Parathyroid adenoma (tissue), 2 donors: ENCODE results near the gene FNBP1.

Experiments used
- H2AFZ ChIP-seq: fragments of 300-600 bp; sonication (generic); one replicate; pipeline ENCODE4 v1.7.0; 2017; ENCODE audit warnings: antibody characterized with exemption, mild to moderate bottlenecking
- H3K27ac ChIP-seq: fragments of 300-600 bp; sonication (generic); one replicate; pipeline ENCODE4 v1.7.0; 2017
- H3K27me3 ChIP-seq: fragments of 300-600 bp; sonication (generic); one replicate; pipeline ENCODE4 v1.7.0; 2017; ENCODE audit warnings: low read length; ENCODE audit not compliant: control insufficient read depth, insufficient read depth
- H3K36me3 ChIP-seq: fragments of 300-600 bp; sonication (generic); one replicate; pipeline ENCODE4 v1.7.0; 2017; ENCODE audit warnings: low read length; ENCODE audit not compliant: control insufficient read depth, insufficient read depth
- H3K4me1 ChIP-seq: fragments of 300-600 bp; sonication (generic); one replicate; pipeline ENCODE4 v1.7.0; 2017; ENCODE audit warnings: control low read depth
- H3K4me2 ChIP-seq: fragments of 300-600 bp; sonication (generic); one replicate; pipeline ENCODE4 v1.7.0; 2017; ENCODE audit warnings: low read length
- H3K4me3 ChIP-seq: fragments of 300-600 bp; sonication (generic); one replicate; pipeline ENCODE4 v1.7.0; 2017; ENCODE audit warnings: low read depth, low read length
- H3K79me2 ChIP-seq: fragments of 300-600 bp; sonication (generic); one replicate; pipeline ENCODE4 v1.7.0; 2017; ENCODE audit warnings: control low read depth
- H3K9ac ChIP-seq: fragments of 300-600 bp; sonication (generic); one replicate; pipeline ENCODE4 v1.7.0; 2017; ENCODE audit warnings: mild to moderate bottlenecking
- H3K9me3 ChIP-seq: fragments of 300-600 bp; sonication (generic); one replicate; pipeline ENCODE4 v1.7.0; 2017; ENCODE audit warnings: low read length; ENCODE audit not compliant: control insufficient read depth
- TF ChIP-seq, protein P1 (sequence below): fragments of 300-600 bp; sonication (generic); IDR thresholded peaks from one replicate; pipeline ENCODE4 v1.7.0; 2017; ENCODE audit warnings: antibody characterized with exemption, mild to moderate bottlenecking
- donor health status: primary hyperparathyroidism.

Gene FNBP1

DNA sequence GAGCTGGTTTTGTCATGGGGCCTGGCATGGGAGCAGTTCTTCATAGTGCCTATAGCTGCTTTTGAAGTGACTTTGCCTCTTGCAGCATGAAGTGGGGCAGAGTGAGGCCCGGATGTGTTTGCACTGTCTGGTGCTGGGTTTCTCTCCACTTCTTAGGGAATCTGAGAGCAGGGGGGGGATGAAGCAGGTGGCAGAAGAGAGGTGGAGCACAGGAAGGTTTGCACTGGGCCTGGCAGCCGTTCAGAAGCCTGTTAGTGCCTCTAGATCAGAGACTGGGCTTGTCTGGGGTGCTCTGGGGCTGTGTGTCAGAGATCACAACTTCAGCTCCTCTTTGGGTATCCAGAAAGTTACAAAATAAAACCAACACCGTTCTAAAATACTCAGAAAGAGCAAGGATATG, 189.4 kb downstream of the FNBP1 start:
- H3K9me3 ChIP-seq = no peaks in the 10 kb centered on the region
- no peak overlapping the region for H3K9ac ChIP-seq
- no peak overlapping the region for H3K4me2 ChIP-seq
- H3K27ac ChIP-seq = no peak overlapping the region
- no peaks in the 10 kb centered on the region for H3K4me1 ChIP-seq
- no peaks in the 10 kb centered on the region for H3K36me3 ChIP-seq
- no peaks in the 10 kb centered on the region for H3K27me3 ChIP-seq
- H3K79me2 ChIP-seq = no peaks in the 10 kb centered on the region
- H2AFZ ChIP-seq = no peak overlapping the region
- TF ChIP-seq, protein P1, sequence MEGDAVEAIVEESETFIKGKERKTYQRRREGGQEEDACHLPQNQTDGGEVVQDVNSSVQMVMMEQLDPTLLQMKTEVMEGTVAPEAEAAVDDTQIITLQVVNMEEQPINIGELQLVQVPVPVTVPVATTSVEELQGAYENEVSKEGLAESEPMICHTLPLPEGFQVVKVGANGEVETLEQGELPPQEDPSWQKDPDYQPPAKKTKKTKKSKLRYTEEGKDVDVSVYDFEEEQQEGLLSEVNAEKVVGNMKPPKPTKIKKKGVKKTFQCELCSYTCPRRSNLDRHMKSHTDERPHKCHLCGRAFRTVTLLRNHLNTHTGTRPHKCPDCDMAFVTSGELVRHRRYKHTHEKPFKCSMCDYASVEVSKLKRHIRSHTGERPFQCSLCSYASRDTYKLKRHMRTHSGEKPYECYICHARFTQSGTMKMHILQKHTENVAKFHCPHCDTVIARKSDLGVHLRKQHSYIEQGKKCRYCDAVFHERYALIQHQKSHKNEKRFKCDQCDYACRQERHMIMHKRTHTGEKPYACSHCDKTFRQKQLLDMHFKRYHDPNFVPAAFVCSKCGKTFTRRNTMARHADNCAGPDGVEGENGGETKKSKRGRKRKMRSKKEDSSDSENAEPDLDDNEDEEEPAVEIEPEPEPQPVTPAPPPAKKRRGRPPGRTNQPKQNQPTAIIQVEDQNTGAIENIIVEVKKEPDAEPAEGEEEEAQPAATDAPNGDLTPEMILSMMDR = no peak
- no peak overlapping the region for H3K4me3 ChIP-seq

DNA sequence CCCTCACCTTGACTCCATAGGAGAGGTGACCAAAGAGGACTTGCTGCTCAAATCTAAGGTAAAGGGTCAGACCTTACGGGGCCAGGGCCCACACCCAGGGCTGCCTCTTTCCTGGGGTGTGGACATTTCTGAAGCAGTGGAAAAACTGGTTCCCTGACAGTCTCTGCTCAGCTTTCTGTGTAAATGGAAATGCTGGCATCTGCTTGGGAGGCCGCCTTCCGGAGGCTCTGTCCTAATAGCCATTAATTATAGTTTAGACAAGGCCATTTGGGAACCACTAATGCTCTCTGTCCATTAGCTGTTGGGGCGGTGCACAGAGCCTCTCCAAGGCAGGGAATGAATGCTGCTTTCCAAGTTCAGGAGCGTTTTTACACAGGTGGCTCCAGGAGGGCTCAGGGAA, 190.4 kb downstream of the FNBP1 start:
- H2AFZ ChIP-seq = no peak overlapping the region
- no peak overlapping the region for H3K4me3 ChIP-seq
- no peak overlapping the region for H3K27ac ChIP-seq
- no peak overlapping the region for H3K9ac ChIP-seq
- no peaks in the 10 kb centered on the region for H3K9me3 ChIP-seq
- H3K36me3 ChIP-seq = no peaks in the 10 kb centered on the region
- TF ChIP-seq, protein P1 = no peak
- no peaks in the 10 kb centered on the region for H3K79me2 ChIP-seq
- no peaks in the 10 kb centered on the region for H3K27me3 ChIP-seq
- no peak overlapping the region for H3K4me2 ChIP-seq
- H3K4me1 ChIP-seq = no peaks in the 10 kb centered on the region

DNA sequence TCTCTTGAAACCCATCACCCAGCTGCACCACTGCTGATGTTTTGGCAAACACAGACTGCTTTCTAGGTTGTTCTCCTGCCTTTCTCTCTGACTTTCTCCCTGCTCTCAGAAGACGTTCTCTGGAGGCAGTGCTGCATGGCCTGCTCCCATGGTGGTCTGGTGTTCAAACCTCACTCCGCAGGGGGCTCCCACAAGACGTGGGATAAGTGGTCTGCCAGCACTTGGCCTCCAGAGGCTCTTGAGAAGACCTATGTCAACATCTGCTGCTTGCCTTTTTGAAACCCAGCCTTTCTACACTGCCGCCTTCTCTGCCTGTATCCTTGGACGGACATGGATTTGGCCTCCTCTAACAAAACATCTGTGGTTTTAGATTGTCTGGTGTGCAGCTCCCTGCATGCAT, 191.2 kb downstream of the FNBP1 start:
- TF ChIP-seq, protein P1 = no peak
- Histone ChIP-seq H3K79me2 (no peaks in the 10 kb centered on the region), H3K4me2 (no peak overlapping the region), H3K27ac (no peak overlapping the region), H3K4me1 (no peaks in the 10 kb centered on the region), H3K9me3 (no peaks in the 10 kb centered on the region), H3K4me3 (no peak overlapping the region), H3K27me3 (no peaks in the 10 kb centered on the region), H3K9ac (no peak overlapping the region), H3K36me3 (no peaks in the 10 kb centered on the region), H2AFZ (no peak overlapping the region)

DNA sequence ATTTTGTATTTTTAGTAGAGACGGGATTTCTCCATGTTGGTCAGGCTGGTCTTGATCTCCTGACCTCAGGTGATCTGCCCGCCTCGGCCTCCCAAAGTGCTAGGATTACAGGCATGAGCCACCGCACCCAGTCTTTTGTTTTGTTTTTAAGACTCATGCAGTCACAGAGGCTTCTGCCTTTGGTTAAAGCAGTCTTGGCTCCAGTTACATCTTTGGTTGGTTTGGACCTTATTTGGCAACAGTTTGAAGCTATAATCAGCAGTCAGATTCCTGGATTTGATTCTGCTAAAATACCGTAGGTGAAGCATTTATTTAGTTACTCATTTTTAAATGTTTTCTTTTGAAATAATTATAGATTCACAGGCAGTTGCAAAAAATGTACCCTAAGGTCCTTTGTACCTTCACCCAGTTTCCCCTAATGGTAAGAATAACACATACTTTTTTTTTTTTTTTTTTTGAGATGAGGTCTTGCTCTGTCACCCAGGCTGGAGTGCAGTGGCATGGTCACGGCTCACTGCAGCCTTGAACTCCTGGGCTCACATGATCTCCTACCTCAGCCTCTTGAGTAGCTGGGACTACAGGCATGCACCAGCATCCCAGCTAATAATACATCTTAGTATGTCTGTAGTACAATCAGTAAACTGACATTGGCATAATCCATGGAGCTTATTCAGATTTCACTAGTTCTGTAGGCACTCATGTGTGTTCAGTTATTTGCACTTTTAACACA, 192.0 kb downstream of the FNBP1 start:
- H3K36me3 ChIP-seq = no peaks in the 10 kb centered on the region
- no peak overlapping the region for H3K9ac ChIP-seq
- no peaks in the 10 kb centered on the region for H3K4me1 ChIP-seq
- TF ChIP-seq, protein P1 = no peak
- H2AFZ ChIP-seq = no peak overlapping the region
- no peaks in the 10 kb centered on the region for H3K79me2 ChIP-seq
- H3K4me3 ChIP-seq = no peak overlapping the region
- H3K4me2 ChIP-seq = no peak overlapping the region
- H3K27ac ChIP-seq = no peak overlapping the region
- H3K9me3 ChIP-seq = no peaks in the 10 kb centered on the region
- H3K27me3 ChIP-seq = no peaks in the 10 kb centered on the region

DNA sequence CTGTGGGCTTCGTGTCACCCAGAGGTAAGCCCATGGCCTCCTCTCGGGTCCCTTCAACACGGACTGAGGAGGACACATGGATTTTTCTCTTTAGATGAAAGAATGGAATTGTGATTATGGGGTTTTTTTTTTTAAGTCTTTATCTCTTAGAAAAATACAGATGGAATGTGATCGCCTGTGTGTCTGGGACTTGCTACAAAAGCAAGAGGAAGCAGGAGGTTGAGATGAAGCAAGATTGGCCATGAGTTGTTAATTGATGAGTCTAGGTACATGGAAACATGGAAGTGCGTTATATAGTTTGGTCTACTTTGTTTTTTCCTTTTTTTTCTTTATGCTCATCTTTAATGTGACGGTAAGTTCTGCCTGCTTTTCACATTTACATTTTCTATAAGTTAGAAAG, 193.1 kb downstream of the FNBP1 start:
- no peaks in the 10 kb centered on the region for H3K9me3 ChIP-seq
- H3K4me2 ChIP-seq = no peak overlapping the region
- no peaks in the 10 kb centered on the region for H3K27me3 ChIP-seq
- no peak overlapping the region for H3K4me3 ChIP-seq
- H2AFZ ChIP-seq = no peak overlapping the region
- no peaks in the 10 kb centered on the region for H3K79me2 ChIP-seq
- no peaks in the 10 kb centered on the region for H3K4me1 ChIP-seq
- no peak overlapping the region for H3K27ac ChIP-seq
- TF ChIP-seq, protein P1 = no peak
- no peaks in the 10 kb centered on the region for H3K36me3 ChIP-seq
- H3K9ac ChIP-seq = no peak overlapping the region
